OCI-LY7 (cell line): ENCODE results near the gene PTPRU. TPM values are rescaled to one million over a fixed set of nuclear protein-coding genes. Genes with fewer than 3 reads are reported as not detected.

Experiments used
- BruUV-seq: library from RNA; stranded (reverse); fragments of 400-500 nt; replicated peaks from 2 replicates; lab custom pipeline; 2021; lab: Mats Ljungman, UMichigan
- CTCF ChIA-PET: fragments of 300-600 bp; sonication (Branson Sonifier 250); formaldehyde crosslinking; loops from one replicate; lab custom pipeline; 2022; ENCODE audit warnings: antibody characterized with exemption; ENCODE audit not compliant: unreplicated experiment; lab: Charles Lee
- POLR2A ChIA-PET: fragments of 300-600 bp; sonication (Branson Sonifier 250); formaldehyde crosslinking; loops from one replicate; lab custom pipeline; 2022; ENCODE audit warnings: antibody characterized with exemption; lab: Charles Lee
- DNase-seq: peaks from one replicate; pipeline ENCODE4 v3.0.0-alpha.2; 2015; ENCODE audit warnings: low spot score
- H2AFZ ChIP-seq: fragments of 200-600 bp; sonication (generic), shearing (Covaris generic); 2 replicates; pipeline ENCODE4 v1.6.1; 2014; ENCODE audit warnings: mild to moderate bottlenecking, antibody characterized with exemption, low read length, moderate library complexity
- H3K27ac ChIP-seq: fragments of 200-600 bp; sonication (generic); 2 replicates; pipeline ENCODE4 v1.5.1; 2014; ENCODE audit warnings: mixed run types, low read depth, mild to moderate bottlenecking, moderate library complexity, low read length, inconsistent platforms; ENCODE audit not compliant: poor library complexity, severe bottlenecking
- H3K36me3 ChIP-seq: fragments of 200-600 bp; sonication (generic); 2 replicates; pipeline ENCODE4 v1.6.1; 2014; ENCODE audit warnings: mild to moderate bottlenecking, antibody characterized with exemption, low read length, moderate library complexity, mixed read lengths; ENCODE audit not compliant: insufficient read depth
- H3K4me1 ChIP-seq: fragments of 200-600 bp; sonication (generic); 2 replicates; pipeline ENCODE4 v1.5.1; 2014; ENCODE audit warnings: mild to moderate bottlenecking, low read length; ENCODE audit not compliant: insufficient read depth, poor library complexity, severe bottlenecking
- H3K4me2 ChIP-seq: fragments of 200-600 bp; sonication (generic); 2 replicates; pipeline ENCODE4 v1.6.1; 2014; ENCODE audit warnings: mild to moderate bottlenecking, low read length
- H3K4me3 ChIP-seq: fragments of 200-600 bp; sonication (generic); 2 replicates; pipeline ENCODE4 v1.5.1; 2014; ENCODE audit warnings: mild to moderate bottlenecking, low read depth, low read length; ENCODE audit not compliant: poor library complexity, severe bottlenecking
- H3K79me2 ChIP-seq: fragments of 200-600 bp; sonication (generic); 2 replicates; pipeline ENCODE4 v1.6.1; 2016; ENCODE audit warnings: low read depth, mild to moderate bottlenecking, low read length, moderate library complexity, mixed read lengths; ENCODE audit not compliant: insufficient read depth
- H3K9me2 ChIP-seq: fragments of 200-600 bp; sonication (generic); 2 replicates; pipeline ENCODE4 v1.6.1; 2016; ENCODE audit warnings: mild to moderate bottlenecking, low read length, mixed read lengths; ENCODE audit not compliant: insufficient read depth
- H3K9me3 ChIP-seq: fragments of 200-600 bp; sonication (generic); 2 replicates; pipeline ENCODE4 v1.6.1; 2014; ENCODE audit warnings: mild to moderate bottlenecking, mixed run types, low read length, mixed read lengths
- H4K20me1 ChIP-seq: fragments of 200-600 bp; sonication (generic); 2 replicates; pipeline ENCODE4 v1.6.1; 2014; ENCODE audit warnings: mild to moderate bottlenecking, antibody characterized with exemption, low read length, moderate library complexity, mixed read lengths; ENCODE audit not compliant: insufficient read depth
- CTCF ChIP-seq: fragments of 200-600 bp; sonication (generic); conservative IDR thresholded peaks from 2 replicates; pipeline ENCODE4 v1.5.1; 2014; ENCODE audit warnings: mild to moderate bottlenecking, antibody characterized with exemption, low read length, moderate library complexity, mixed read lengths
- EZH2phosphoT487 ChIP-seq: fragments of 200-600 bp; sonication (generic); IDR thresholded peaks from 2 replicates; pipeline ENCODE4 v1.6.1; 2018; ENCODE audit warnings: low read depth, borderline replicate concordance, mild to moderate bottlenecking, mixed run types, antibody characterized with exemption, low read length, moderate library complexity, mixed read lengths
- intact Hi-C: fragments of 100-400 bp; cut with micrococcal nuclease; formaldehyde crosslinking; loops from one replicate; pipeline ENCODE4 v1.10.0; 2022; ENCODE audit not compliant: unreplicated experiment
- total RNA-seq, 2 experiments: library from RNA; depleted of rRNA in 1 of 2; stranded (reverse); fragments of >200 nt in 1 of 2; shearing (Covaris generic) in 1 of 2; gene quantifications; 2 replicates each; pipeline ENCODE4 v1.2.3, GENCODE V29; 2014 to 2022

The PTPRU gene
- total RNA-seq, 2 experiments from 2014 or later: 2.5 to 4.6 TPM

DNA sequence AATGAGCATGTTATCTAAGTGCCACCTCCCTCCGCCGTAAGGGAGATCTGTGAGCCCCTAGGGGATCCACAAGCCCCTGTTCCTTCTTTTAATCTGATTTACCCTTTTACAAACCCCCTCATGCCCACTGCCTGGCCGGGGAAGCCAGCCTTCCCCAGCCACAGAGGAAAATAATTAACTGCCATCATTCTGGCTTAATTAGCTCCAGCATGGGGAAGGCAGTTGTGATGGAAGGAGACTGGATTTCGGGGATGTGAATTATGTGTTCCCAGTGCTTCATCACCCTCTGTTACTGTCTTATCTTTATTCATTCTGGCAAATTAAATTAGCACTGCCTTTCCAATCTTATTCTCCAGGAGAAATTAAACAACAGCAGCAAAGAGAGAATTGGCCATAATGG, 135.8 kb downstream of the PTPRU start:
- no peaks in the 10 kb centered on the region for H3K79me2 ChIP-seq
- H3K36me3 ChIP-seq: no peaks in the 10 kb centered on the region
- no peak overlapping the region for H3K4me3 ChIP-seq
- TF ChIP-seq EZH2phosphoT487 (no peak), CTCF (no peak)
- POLR2A ChIA-PET: interaction anchor here (0.6 to 0.7 kb wide), 2 partner anchors 36 to 1612 kb away, joined by 3 to 4 read pairs; no protein-coding TSS in a partner anchor
- no peaks in the 10 kb centered on the region for H4K20me1 ChIP-seq
- no peak overlapping the region for H3K4me2 ChIP-seq
- no peak overlapping the region for H2AFZ ChIP-seq
- DNase-seq: no peak
- CTCF ChIA-PET: no interaction called here
- no TSS peak for BruUV-seq
- H3K9me3 ChIP-seq: no peaks in the 10 kb centered on the region
- intact Hi-C loops: loop anchor here (10.0 kb wide), 1 partner anchor 1333 kb away; no protein-coding TSS in a partner anchor
- H3K27ac ChIP-seq: no peak overlapping the region
- H3K9me2 ChIP-seq: no peaks in the 10 kb centered on the region
- no peaks in the 10 kb centered on the region for H3K4me1 ChIP-seq

Other genes starting within 250 kb of the PTPRU start
- gene TMEM200B, start 112.6 kb upstream of the PTPRU start, total RNA-seq (2014; rRNA removed; shearing (Covaris generic)): not detected in 2 replicates
- gene TMEM200B, start 112.6 kb upstream of the PTPRU start, total RNA-seq (2022): not detected in 2 replicates
- 52.8 and 68.6 TPM in 2 replicates for gene SRSF4, start 54.6 kb upstream of the PTPRU start, total RNA-seq (2014; rRNA removed; shearing (Covaris generic))
- 122 and 130 TPM in 2 replicates for gene SRSF4, start 54.6 kb upstream of the PTPRU start, total RNA-seq (2022)
- 27.2 and 33.5 TPM in 2 replicates for gene MECR, start 5.6 kb upstream of the PTPRU start, total RNA-seq (2014; rRNA removed; shearing (Covaris generic))
- gene MECR, start 5.6 kb upstream of the PTPRU start, total RNA-seq (2022): 30.0 and 33.3 TPM in 2 replicates